ENCODE results near the gene CAVIN3. TPM values are rescaled to one million over a fixed set of nuclear protein-coding genes. Genes with fewer than 3 reads are reported as not detected.

Gene CAVIN3
- polyA plus RNA-seq, 1 donor (not counting 4 experiments of a cell fraction or from before 2014, with no cell fraction given) = 30.1 TPM

GRCh38 chr11:6301096-6301495 is 19.2 kb downstream of the CAVIN3 start:
- Histone ChIP-seq H3K79me2 (ENCODE audit: control insufficient read depth, insufficient read depth, low read length) (no peaks in the 10 kb centered on the region), H3K27ac (ENCODE audit: control insufficient read depth, insufficient read depth, low read length) (no peak overlapping the region), H3K9me1 (ENCODE audit: control insufficient read depth, extremely low read depth, insufficient read depth, low read length) (no peaks in the 10 kb centered on the region), H2AFZ (ENCODE audit: control insufficient read depth, low read length) (no peak overlapping the region), H3K9ac (ENCODE audit: control insufficient read depth, extremely low read depth, insufficient read depth, low read length) (no peak overlapping the region), H3K4me3 (ENCODE audit: control insufficient read depth in 2 of 3, extremely low read depth in 1 of 3, insufficient read depth in 2 of 3, low read depth in 1 of 3, low read length in 3 of 3) (no peak overlapping the region), H3K4me2 (ENCODE audit: control insufficient read depth, extremely low read depth, insufficient read depth, low read depth, low read length) (no peak overlapping the region), H3K36me3 (ENCODE audit: control insufficient read depth in 2 of 2, extremely low read depth in 1 of 2, insufficient read depth in 2 of 2, low read length in 2 of 2) (no peaks in the 10 kb centered on the region), H4K20me1 (ENCODE audit: control insufficient read depth, extremely low read depth, insufficient read depth, low read length) (no peaks in the 10 kb centered on the region), H3K27me3 (ENCODE audit: control insufficient read depth, extremely low read depth, insufficient read depth, low read length) (no peaks in the 10 kb centered on the region), H3K4me1 (ENCODE audit: control insufficient read depth, extremely low read depth, insufficient read depth, low read length) (no peaks in the 10 kb centered on the region), H3K9me3 (ENCODE audit: control insufficient read depth, low read depth, low read length) (no peaks in the 10 kb centered on the region)
- FAIRE-seq (no peak), DNase-seq (ENCODE audit: low read depth, low spot score) (no peak)
- dilution Hi-C loops (cut with MboI; ENCODE audit: extremely low pct_ligation_motif_present, low sequenced_read_pairs) = no loop called here
- TF ChIP-seq EZH2 (IDR thresholded peaks at IDR 0.05; ENCODE audit: low read length) (no peak), CTCF (optimal IDR thresholded peaks at IDR 0.05 in 1 of 3, IDR thresholded peaks at IDR 0.05 in 1 of 3, conservative IDR thresholded peaks at IDR 0.05 in 1 of 3; ENCODE audit: extremely low read depth in 1 of 3, insufficient read depth in 2 of 3, low read length in 3 of 3) (no peak)

- Histone ChIP-seq H3K4me3 (ENCODE audit: control insufficient read depth in 2 of 3, extremely low read depth in 1 of 3, insufficient read depth in 2 of 3, low read depth in 1 of 3, low read length in 3 of 3) (no peak overlapping the region), H2AFZ (ENCODE audit: control insufficient read depth, low read length) (no peak overlapping the region), H3K79me2 (ENCODE audit: control insufficient read depth, insufficient read depth, low read length) (no peaks in the 10 kb centered on the region), H3K9ac (ENCODE audit: control insufficient read depth, extremely low read depth, insufficient read depth, low read length) (no peak overlapping the region), H3K9me1 (ENCODE audit: control insufficient read depth, extremely low read depth, insufficient read depth, low read length) (no peaks in the 10 kb centered on the region), H3K9me3 (ENCODE audit: control insufficient read depth, low read depth, low read length) (no peaks in the 10 kb centered on the region), H3K4me1 (ENCODE audit: control insufficient read depth, extremely low read depth, insufficient read depth, low read length) (no peaks in the 10 kb centered on the region), H3K27ac (ENCODE audit: control insufficient read depth, insufficient read depth, low read length) (no peak overlapping the region), H3K27me3 (ENCODE audit: control insufficient read depth, extremely low read depth, insufficient read depth, low read length) (no peaks in the 10 kb centered on the region), H4K20me1 (ENCODE audit: control insufficient read depth, extremely low read depth, insufficient read depth, low read length) (no peaks in the 10 kb centered on the region), H3K4me2 (ENCODE audit: control insufficient read depth, extremely low read depth, insufficient read depth, low read depth, low read length) (no peak overlapping the region), H3K36me3 (ENCODE audit: control insufficient read depth in 2 of 2, extremely low read depth in 1 of 2, insufficient read depth in 2 of 2, low read length in 2 of 2) (no peaks in the 10 kb centered on the region)
- FAIRE-seq (no peak), DNase-seq (ENCODE audit: low read depth, low spot score) (no peak)
- dilution Hi-C loops (cut with MboI; ENCODE audit: extremely low pct_ligation_motif_present, low sequenced_read_pairs) = no loop called here
- TF ChIP-seq CTCF (optimal IDR thresholded peaks at IDR 0.05 in 1 of 3, IDR thresholded peaks at IDR 0.05 in 1 of 3, conservative IDR thresholded peaks at IDR 0.05 in 1 of 3; ENCODE audit: extremely low read depth in 1 of 3, insufficient read depth in 2 of 3, low read length in 3 of 3) = no peak
- TF ChIP-seq EZH2 (IDR thresholded peaks at IDR 0.05; ENCODE audit: low read length) = no peak
Measured at GRCh38 chr11:6300325-6300724, 20.0 kb downstream of the CAVIN3 start.
